ENCODE results near the gene TEAD2.

DNA sequence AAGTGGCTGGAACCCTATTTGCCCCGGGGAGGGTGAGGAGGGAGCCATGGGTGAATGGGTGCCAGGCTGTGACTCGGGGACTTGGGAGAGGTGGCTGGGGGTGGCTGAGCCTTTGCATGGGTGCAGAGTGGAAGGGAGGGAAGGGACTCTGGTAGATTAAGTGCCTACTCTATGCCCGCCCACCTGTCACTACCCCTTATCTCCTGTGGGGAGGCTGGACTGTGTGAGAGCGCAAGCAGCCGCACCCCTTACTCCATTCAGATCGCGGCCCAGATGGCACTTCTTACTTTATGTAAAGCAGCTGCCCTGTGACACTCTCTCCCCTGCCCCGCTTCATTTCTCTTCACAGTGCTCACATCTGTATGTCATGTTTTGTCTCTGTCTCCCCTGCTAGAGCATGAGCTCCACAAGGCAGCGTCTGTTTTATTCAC lies 28.7 kb upstream of the TEAD2 start:
- TF ChIP-seq RARB (CRISPR knock-in tag; IDR thresholded peaks at IDR 0.05) (no peak), CSRNP3 (CRISPR knock-in tag; IDR thresholded peaks at IDR 0.05) (no peak)
